GM18526 (cell line): ENCODE results near the gene SH3TC1.
A peak's percentile ranks its signal among the peaks of the same experiment; 100 is the strongest.

Source experiments
- POLR2A ChIP-seq: IDR thresholded peaks from 3 replicates; pipeline ENCODE4 v1.6.1; 2011; ENCODE audit not compliant: insufficient read length; ENCODE audit errors: extremely low read depth

Gene SH3TC1

DNA sequence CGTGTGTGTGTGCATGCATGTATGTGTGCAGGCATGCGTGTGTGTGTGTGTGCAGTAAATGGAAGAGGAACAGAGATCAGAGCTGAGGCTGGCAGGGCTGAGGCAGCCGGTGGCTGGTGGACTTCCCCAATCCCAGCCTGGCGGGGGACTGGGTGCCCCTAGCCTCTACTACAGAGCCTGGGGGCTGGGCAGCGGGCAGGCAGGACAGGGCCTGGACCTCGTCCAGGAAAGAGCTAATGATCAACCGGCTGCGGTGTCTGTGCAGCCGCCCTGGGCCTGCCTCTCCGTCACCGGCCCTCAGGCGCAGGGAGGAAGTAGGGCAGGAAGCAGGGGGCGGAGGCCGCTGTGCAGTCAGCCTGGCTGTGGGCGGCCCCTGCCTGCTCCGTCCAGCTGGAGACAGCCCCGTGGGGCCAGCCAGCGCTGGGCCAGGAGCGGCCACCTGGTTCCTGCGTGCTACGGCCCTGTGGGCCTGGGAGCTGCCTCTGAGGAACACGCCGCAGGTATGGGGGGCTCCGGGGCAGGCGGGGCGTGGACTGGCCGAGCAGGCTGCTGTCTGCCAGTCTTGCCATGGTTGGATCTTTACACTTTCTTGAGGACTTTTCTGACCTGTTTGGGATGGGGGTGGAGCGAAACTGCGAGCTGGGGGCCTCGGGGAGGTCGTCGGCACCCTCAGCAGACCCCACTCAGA is at the start of gene SH3TC1:
SH3TC1 (plus strand) TSS at position 385 of the 688 bp plus-strand sequence. CDS start 5,905 bp downstream, outside the sequence.
- peak; percentile 66 for TF ChIP-seq POLR2A

DNA sequence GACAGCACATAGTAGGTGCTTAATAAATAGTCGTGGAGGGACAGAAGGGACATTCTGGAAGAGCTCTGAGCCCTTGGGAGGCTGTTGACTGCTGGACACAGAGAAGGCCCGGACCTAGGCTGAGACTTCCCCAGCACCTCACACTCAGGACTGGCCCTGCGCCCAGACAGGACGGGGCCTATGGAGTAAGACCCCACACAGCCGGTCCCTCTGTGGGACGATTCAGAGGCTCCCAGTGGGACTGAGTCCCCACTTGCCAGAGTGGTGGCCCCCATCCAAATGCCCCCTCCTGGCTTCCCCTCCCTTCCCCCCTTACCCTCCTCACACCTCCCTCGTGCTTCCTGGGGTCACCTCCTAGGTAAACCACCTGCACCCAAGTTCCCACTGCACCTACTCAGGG is 49.4 kb upstream of the SH3TC1 start:
- no peak for TF ChIP-seq POLR2A

DNA sequence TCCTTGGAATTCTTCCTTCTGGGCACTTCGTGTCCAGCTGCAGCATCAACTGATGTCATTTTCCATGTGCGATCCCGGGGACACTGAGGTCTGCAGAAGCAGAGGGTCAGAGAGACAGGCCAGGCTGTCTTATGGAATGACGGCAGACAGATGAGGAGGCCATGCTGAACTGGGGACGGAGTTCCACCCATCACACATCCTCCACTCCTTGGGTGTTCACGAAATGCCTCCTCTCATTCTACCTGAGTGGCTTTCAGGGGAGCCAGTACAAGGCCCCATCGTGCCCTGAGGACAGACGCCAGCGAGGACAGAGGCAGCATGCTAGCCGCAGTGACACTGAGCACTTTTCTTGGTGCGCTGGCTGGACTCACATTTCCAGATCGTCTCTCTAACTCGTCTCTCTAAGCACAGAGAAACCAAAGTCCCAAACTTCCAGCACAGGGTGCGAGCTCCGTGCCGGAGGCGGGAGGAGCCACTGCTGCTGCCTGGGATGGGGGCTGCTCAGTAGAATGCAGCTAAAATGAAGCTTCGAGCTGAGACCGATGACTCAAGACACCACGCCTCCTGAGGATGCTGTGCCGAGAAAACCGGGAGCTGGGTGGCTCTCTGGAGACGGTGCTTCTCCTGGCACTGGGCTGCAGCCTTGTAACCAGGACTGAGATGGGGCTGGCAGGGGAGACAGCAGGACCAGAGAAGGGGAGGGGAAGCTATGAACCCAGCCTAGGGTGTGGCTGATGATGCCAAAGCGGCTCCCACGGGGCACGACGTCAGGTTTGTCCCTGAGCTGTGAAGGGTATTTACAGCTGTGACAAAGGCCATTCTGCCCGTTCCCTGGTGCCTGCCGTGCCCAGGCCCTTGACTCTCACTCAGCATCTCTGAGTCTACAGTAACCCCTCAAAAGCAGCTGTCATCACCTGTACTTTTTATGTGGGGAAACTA is 48.7 kb upstream of the SH3TC1 start:
- no peak for TF ChIP-seq POLR2A

DNA sequence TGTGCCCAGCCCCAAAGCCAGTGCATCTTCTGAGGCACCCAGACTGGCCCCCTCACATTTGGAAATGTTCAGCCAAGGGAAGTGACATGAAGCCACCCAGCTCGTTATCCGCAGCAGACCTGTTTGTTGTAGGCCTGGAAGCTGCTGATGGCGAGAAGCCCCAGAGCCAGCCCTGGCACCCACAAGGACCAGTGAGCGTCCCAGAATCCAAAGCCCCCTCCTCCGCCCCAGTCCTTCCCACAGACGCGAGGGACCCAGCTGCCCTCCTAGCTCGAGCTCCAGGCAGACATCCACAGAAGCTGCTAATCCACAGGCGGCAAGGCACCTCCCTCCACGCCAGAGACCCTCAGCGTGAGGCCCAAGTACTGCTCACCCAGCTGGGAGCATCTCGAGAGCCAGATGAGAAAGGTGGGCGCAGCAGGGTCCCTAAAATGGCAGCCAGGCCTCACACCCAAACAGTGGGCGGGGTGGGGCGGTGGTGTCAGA is 47.9 kb upstream of the SH3TC1 start:
- TF ChIP-seq POLR2A, result no peak

DNA sequence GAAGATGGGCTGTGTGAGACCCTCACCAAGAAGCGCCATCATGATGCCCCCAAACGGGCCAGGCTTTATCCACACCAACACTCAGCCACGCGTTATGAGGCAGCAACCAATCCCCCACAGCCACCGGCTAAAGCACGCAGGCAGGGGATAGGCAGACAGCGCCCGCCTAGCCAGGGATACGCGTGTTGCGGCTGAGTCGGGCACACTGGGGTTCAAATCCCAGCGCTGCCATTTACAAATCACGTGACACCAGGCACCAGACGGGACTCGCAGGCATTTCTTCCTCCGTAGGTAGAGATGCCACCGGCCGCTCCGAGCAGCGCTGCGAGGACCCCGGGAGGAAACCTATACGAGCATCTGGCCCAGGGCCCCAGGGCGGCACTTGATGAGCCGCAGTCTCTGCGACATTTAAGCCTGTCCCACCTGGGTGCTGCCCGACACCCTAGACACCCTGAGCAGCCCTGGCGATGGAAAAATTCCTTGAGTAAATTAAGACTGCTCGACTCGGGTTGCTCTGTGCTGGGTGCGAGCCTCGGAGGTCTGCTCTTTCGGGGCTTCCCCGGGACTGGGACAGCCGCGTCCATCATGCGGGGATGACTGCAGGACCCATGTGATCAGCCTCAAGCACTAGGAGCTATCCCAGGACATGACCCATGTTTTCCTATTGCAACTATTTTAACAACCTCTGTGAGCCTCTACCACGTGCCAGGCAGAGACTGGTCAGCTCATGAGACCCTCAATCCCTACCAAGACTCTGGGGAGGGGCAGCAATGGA is 46.8 kb upstream of the SH3TC1 start:
- no peak for TF ChIP-seq POLR2A

DNA sequence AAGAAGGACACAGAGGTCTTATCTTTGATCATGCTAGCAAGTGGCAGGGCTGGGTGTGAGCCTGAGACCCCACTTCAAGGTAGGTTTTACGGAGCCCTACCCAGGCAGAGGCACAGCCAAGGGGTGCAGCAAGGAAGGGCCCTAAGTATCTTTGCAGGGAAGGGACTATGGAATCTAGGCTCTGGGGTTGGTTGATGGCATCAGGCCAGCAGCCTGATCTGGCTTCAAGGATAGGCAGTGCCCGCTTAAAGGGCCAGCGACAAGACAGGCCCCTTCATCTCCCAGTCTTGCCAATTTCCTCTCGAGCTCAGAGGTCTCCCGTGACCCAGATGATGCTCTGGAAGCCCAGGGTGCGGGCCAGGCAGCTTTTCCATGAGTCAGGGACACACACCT is 46.2 kb upstream of the SH3TC1 start:
- no peak for TF ChIP-seq POLR2A

DNA sequence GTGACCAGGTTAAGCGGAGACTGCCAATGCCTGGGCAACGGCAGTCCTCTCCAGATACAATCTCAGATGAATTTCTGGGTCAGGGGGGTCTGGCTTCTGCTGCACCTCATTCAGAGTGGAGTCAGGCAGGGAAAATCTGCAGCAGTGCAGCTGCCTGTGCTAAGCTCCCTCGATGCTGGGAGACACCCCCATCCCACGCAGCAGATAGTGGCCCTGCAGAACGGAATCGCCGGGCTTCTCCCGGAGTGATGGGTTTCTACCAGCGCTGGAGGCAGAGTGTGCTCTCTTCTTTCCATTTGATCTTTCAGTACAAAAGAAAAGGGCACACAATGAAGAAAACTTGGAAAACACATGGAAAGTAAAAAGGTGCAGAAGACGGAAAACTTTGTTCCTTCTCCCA is 45.6 kb upstream of the SH3TC1 start:
- no peak for TF ChIP-seq POLR2A

DNA sequence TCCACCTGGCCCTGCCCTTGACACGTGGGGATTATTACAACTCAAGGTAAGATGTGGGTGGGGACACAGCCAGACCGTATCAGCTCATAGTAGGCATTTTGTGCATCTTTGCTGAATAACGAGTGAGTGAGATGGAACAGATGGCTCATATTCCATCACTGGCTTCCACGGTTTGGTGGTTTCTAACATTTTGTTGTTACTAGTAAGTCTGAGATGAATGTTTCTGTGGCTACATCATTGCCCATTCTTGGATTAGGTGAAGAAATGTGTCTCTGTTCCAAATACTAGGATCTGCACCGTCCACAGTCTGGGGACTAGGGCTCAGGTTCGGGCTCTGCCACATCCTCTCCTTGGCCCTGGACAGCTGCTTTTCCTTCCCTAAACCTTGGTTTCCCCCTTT is 44.0 kb upstream of the SH3TC1 start:
- no peak for TF ChIP-seq POLR2A

DNA sequence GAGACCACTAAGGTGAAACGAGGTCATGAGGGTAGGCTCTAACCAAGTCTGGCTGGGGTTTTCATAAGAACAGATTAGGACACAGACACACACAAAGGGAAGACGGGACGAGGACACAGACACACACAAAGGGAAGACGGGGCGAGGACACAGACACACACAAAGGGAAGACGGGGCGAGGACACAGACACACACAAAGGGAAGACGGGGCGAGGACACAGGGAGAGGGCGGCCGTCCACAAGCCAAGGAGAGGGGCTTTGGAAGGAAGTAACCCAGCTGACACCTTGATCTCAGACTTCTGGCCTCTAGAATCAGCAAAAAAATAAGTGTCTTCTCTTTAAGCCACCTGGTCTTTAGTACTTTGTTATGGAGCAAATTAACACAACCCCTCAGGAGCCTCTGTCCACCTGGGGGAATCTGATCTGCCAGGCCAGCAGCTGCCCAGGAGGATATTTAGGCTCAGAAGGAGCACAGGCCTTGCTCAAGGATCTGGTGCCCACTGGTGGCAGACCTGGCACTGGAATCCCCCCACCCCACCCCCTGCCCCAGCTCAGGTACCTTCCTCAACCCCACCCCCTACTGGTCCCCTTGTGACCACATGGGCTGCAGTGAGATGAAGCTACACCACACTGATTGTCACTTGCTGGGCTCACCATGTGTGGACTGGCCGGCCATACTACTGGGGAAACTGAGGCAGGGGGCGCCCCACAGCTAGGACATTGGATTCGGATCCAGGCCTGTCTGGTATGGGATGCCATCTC is 43.2 kb upstream of the SH3TC1 start:
- TF ChIP-seq POLR2A, result no peak

DNA sequence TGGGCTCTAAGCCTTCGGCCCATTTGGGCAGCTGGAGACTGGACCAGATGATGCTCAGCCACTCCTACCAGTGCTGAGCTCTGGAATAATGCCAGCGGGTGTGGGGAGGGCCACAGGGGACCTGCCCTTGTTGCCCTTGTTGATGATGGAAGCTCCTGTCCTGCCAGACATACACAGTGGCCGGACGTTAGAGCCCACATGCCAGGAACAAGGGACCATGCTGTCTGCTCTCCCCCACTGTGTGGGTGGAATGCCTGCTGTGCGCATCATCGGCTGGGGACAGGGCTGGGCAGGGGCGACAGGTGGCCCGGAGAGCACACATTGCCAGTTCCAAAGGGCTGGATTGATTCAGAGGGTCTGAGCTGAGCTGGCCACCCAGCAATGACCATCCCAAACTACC is 42.5 kb upstream of the SH3TC1 start:
- TF ChIP-seq POLR2A, result no peak

DNA sequence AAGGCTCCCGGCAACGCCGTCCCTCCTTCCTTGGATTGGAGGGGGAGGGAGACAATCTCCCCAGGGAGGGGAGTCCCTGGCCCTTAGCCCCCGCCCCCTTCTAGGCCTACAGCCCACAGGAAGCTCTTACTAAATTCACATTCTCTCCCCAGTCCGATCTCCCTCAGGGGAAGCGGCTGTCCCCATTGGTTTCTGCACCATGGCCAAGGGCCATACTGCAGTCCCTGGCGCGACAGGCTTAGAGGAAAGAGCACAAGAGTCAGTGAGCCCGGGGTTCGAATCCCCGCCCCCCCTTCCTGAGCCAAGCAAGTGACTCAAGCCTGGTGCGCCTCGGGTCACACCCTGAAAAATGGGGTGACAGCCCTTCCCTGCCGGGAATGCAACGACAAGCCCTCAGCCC is 41.6 kb upstream of the SH3TC1 start:
- TF ChIP-seq POLR2A, result no peak

DNA sequence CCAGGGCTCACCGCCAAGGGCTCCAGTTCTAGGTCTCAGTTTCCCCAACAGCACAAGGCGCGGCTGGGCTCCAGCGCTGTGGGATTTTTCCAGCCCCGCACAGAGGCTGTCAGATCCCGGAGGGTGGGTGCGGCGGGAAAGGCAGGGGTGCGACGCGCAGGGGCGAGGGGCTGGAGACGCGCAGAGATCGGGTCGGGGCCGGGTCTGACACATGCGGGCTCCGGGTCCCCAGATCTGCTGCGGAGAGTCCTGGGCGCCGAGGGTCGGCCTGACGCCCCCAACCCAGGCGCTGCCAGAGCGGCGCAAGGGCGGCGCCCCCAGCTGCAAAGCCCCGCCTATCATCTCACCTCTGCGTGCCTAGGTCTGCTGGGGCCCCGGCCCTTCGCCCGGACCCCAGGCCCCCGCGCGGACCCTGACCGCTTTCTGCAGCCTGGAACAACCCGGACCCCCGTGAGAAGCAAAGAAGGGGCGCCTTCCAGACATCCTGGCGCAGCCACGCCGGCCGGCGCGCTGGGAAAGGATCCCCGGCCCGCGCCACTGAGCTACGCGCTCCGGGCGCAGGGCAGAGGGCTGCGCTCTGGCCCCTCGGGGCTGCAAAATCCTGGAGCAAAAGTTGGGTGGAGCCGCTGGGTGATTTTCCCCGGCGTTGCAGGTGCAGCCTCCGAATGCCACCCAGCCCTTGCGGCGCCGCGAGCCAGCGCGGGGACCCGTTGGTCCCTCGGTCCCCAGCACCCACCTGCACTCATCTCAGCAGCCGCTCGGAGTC is 41.0 kb upstream of the SH3TC1 start:
- no peak for TF ChIP-seq POLR2A

DNA sequence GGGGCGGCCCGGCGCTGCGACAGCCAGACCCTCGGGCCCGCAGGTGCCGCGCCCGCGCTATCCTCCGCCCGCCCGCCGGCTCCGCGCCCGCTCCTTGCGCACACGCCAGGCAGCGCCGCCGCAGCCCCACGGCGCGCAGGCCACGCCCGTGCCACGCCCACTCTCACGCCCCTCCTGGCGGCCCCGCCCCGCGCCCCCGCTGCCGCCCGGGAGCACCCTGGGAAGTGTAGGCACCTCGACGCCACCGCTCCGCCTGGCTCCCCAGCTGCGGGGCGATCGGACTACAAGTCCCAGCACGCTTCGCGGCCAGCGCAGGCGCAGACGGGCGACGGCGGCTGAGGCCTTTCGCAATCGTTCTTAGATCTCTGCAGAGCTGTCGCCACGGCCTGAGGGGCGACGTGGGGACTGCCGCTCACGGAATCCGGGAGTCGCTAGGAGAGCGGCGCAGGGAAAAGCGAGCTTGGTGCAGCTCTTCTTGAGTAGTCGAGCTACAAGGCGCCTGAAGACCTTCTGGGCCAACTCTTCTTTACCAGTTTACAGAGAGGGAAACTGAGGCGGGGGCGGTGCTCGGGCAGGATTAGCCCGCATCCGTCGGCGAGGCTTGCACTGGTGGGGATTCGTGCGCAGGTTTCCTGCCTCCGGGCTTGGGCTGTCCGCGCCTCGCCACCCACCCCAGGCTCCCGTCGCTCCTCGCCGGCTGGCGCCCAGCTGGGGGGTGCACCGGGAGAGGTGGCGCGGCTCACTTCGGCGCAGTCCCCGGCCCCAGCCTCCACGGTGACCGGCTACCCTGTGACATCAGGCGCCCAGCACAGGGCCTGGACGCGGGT is 40.2 kb upstream of the SH3TC1 start, which contains the start of gene ABLIM2:
ABLIM2 (minus strand) TSS at position 104 of the 827 bp plus-strand sequence. CDS start 124 bp downstream, outside the sequence.
- TF ChIP-seq POLR2A, result peak; percentile 72
